ENCODE results near the gene TPST1. TPM values are rescaled to one million over a fixed set of nuclear protein-coding genes. Genes with fewer than 3 reads are reported as not detected.

The TPST1 gene
- total RNA-seq, 1 experiment from 2014 or later: 86.2 TPM

DNA sequence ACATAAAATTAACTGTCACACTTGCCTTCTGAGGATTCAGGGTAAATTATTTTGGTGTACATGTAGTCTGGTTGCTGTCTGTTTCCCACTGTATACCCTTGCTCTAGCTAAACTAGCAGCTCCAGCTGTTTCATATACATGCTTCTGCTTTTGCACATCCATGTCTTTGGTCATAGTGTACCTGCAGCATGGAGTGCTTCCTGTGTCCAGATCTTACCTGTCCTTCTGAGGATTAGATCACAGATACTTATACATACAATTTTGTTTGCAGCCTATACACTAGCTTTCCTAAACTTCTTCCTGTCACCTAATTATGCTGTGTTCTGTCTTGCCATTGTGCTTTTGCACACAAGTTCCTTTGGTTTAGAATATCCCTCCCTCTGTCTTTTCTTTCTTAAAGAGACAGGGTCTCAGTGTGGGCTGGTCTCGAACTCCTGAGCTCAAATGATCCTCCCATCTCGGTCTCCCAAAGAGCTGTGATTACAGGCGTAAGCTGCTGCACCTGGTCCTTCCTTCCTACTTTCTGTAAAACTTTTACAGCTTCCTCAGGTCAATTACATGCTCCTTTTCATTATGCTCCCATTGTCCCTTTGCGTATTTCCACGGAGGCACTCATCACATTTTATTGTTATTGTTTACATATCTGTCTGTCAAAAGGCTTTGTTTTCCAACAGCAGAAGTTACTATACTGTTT, 33.8 kb downstream of the TPST1 start:
- DNase-seq (ENCODE audit: low spot score): no peak

- DNase-seq (ENCODE audit: low spot score): no peak
Measured at GRCh38 chr7:66239467-66239856, 34.3 kb downstream of the TPST1 start.

DNA sequence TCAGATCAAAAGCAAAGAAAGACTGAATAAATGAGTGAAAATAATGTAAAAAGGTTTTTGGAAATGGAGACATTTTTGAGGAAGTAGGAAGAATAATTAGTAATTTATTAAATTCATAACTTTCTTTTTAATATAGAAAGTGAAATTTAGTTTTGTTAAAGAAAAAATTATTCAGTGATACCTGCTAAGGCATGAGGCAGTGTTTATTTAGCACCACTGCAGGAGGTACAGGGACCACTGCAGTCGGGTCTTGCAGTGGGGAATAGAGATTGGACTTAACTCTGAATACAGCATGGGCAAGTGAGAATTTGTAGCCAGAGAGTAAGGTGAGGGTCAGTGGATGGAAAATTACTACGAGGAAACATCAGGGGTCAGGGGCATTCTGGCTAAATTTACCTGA, 39.9 kb downstream of the TPST1 start:
- no peak for DNase-seq (ENCODE audit: low spot score)

DNA sequence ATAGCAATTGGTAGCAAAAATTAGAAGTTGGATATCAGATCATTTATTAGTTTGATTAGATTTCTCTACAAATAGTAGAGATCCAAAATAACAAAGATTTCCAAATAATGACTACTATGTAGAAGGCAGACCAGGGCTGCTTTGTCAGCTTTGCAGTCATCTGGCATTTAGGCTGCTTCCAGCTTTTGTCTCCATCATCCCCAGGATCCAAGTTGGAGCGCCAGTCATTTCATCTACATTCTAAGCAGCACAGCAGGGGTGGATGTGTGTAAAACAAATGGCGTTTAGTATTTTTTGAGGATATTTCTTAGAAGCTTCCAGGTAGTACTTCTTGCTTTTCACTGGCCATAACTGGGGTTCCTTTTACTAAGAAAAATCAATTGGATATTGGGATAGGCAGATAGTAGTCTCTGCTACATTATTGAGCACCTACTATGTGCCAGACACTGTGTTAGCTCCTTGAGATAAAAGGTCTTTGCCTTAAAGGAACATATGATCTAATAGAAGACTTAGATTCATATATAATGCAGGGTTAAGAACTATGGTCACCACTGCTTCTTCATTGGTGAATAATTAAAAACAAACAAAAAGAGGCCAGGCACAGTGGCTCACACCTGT, 41.5 kb downstream of the TPST1 start:
- no peak for DNase-seq (ENCODE audit: low spot score)

GRCh38 chr7:66247380-66248078, 42.4 kb downstream of the TPST1 start:
- no peak for DNase-seq (ENCODE audit: low spot score)

DNA sequence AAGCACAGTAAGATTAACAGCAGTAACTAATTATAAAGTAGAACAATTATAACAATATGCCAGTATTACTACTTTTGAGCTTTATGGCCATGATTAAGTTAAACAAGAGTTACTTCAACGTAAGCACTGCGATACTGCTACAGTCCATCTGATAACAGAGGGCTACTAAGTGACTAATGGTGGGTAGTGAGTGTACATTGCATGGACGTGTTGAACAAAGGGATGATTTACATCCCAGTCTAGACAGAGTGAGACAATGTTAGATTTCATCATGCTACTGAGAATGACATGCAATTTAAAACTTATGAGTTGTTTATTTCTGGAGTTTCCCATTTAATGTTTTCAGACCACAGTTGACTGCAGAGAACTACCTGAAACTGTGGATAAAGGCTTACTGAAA, 45.6 kb downstream of the TPST1 start:
- DNase-seq (ENCODE audit: low spot score): peak; percentile 89

DNA sequence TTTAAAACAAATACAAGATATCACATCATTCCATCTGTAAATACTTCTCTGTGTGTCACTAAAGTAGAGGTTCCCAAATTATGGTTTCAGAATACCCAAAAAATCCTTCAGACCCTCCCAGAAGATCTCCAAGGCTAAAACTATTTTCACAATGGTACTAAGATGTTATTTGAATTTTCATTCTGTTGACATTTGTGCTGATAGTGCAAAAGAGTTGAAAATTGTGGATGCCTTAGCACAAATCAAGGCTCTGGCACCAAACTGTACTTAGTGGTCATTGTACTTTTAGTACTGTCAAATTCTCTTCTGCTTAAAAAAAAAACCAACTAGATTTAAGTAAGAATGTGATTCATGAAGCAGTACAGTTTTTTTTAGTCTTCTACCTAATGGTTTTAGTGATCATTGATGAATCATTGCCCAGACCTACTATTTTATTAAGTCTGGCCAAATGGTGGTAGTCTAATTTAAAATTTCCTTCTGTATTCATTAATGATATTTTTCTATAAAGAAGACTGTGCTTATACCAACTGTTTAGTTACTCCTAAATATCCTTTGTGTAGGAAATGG, 50.5 kb downstream of the TPST1 start:
- no peak for DNase-seq (ENCODE audit: low spot score)

GRCh38 chr7:66256281-66256680, 51.1 kb downstream of the TPST1 start:
- DNase-seq (ENCODE audit: low spot score): no peak

DNA sequence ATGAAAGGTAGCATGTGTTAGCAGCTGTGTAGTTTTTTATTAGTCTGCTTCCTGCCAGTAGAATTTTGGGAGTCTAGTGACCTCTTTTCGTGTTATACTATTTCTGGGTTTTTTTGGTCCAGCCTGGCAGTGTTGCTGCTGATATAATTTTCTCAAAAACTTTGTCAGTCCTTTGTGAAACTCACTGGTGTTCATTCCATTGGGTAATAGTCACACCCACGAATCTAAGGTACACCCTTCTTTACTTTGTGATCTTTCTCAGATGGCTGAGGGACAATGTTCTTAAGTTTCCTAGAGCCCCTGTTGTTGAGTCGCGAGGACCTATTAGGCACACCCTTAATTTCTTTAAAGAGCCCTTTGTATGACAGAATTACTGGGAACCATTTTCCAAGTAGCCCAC, 52.3 kb downstream of the TPST1 start:
- DNase-seq (ENCODE audit: low spot score): peak; percentile 59

GRCh38 chr7:66258409-66258808, 53.3 kb downstream of the TPST1 start:
- DNase-seq (ENCODE audit: low spot score): no peak

- DNase-seq (ENCODE audit: low spot score): no peak
Measured at GRCh38 chr7:66261941-66262340, 56.8 kb downstream of the TPST1 start.

GRCh38 chr7:66263936-66264335, 58.8 kb downstream of the TPST1 start:
- DNase-seq (ENCODE audit: low spot score): no peak

DNA sequence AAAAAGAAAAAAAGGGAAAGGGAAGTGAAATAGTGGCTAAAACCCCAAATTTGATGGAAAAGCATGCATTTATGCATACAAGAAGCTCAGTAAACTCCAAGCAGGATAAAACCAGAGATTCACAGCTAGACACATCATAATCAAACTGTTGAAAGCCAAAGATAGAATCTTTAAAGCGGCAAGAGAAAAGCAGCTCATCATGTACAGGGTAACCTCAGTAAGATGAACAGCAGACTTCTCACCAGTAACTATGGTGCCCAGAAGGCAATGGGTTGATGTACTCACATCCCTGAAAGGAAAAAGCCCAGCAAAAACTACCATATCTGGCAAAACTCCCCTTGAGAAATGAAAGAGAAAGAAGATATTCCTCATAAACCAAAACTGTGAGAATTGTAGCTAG, 60.4 kb downstream of the TPST1 start:
- peak; percentile 70 for DNase-seq (ENCODE audit: low spot score)

DNA sequence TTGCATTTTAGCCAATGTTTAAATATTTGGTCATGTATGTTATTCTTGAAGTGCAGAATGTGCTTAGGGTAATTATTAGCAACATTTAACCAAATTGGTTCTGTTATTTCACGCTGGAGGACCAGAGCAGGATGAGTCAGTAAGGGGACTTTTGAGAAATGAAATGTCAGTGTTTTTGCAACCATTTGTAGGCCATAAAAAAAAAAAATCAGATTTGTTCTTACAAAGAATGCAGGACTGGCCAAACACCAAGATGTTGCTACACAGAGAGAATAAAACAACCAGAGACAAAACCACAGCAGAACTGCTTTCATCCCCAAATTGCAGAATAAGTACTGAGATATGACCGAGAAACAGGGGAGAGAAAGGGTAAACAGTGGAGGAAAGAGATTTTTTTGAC, 62.1 kb downstream of the TPST1 start:
- peak; percentile 46 for DNase-seq (ENCODE audit: low spot score)

GRCh38 chr7:66269978-66270377, 64.8 kb downstream of the TPST1 start:
- no peak for DNase-seq (ENCODE audit: low spot score)

DNA sequence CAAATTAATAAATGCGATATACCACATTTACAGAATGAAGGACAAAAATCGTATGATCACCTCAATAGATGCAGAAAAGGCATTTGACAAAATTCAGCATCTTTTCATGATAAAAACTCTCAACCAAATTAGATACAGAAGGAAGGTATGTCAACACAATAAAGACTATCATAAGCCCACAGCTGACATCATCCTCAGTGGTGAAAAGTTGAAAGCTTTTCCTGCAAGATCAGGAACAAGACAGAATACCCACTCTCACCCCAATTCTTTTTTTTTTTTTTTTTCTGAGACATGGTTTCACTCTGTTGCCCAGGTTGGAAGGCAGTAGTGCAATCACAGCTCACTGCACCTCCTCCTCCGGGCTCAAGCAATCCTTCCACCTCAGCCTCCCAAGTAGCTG, 67.2 kb downstream of the TPST1 start:
- no peak for DNase-seq (ENCODE audit: low spot score)

DNA sequence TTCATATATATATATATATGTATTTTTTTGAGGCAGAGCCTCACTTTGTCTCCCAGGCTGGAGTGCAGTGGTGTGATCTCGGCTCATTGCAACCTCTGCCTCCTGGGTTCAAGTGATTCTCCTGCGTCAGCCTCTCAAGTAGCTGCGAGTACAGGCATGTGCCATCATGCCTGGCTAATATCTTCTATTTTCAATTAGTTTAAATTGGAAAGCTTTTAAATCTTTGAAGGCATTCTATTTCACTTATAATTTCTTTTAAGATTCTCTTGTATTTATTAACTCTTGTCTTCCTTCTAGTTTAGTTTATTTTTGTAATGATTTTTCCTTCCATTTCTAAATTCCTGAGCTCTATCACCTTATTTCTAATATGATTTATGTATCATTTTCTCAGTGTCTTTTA, 71.2 kb downstream of the TPST1 start:
- no peak for DNase-seq (ENCODE audit: low spot score)

DNA sequence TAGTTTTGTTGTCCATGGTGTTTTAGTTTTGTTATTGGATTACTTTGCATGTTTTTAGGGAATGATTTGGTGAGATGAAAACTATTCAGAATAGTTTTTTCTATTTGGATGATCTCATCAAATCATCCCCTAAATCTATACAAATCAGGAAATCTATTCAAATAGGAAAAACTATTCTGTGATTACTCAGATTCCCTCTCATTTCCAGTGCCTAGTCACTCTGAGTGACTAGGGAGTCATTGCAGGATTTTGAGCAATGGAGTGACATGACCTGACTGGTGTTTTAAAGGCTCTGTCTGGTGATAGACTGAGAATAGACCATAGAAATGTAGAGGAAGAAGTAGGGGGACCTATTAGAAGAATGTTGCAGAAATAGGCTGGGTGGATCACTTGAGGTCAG, 72.4 kb downstream of the TPST1 start:
- no peak for DNase-seq (ENCODE audit: low spot score)

GRCh38 chr7:66279912-66280311, 74.8 kb downstream of the TPST1 start:
- no peak for DNase-seq (ENCODE audit: low spot score)

GRCh38 chr7:66281678-66282590, 76.8 kb downstream of the TPST1 start:
- DNase-seq (ENCODE audit: low spot score): peak; percentile 98

- DNase-seq (ENCODE audit: low spot score): no peak
Measured at GRCh38 chr7:66282591-66282935, 77.4 kb downstream of the TPST1 start.
